GM10266 (cell line): ENCODE data around the gene OPA1.

Experiments
- DNase-seq: peaks from one replicate; pipeline ENCODE4 v3.0.0; 2012; ENCODE audit errors: extremely low spot score
- CTCF ChIP-seq: IDR thresholded peaks from 2 replicates; pipeline ENCODE4 v1.5.1; 2012; ENCODE audit warnings: mild to moderate bottlenecking, low read depth; ENCODE audit not compliant: control insufficient read depth, insufficient read depth; ENCODE audit errors: missing control alignments

The OPA1 gene

GRCh38 chr3:193660698-193661411 lies 67.8 kb downstream of the OPA1 start:
- no peak for TF ChIP-seq CTCF
- DNase-seq, result no peak

- no peak for TF ChIP-seq CTCF
These were observed 69.8 kb downstream of the OPA1 start for GRCh38 chr3:193662757-193663322.

GRCh38 chr3:193665370-193665989 lies 72.5 kb downstream of the OPA1 start:
- no peak for DNase-seq
- peak; percentile 28 for TF ChIP-seq CTCF

More at GRCh38 chr3:193662757-193663322, 69.8 kb downstream of the OPA1 start:
- DNase-seq, result no peak

GRCh38 chr3:193673845-193674244 lies 80.8 kb downstream of the OPA1 start:
- TF ChIP-seq CTCF, result no peak
- DNase-seq, result no peak

GRCh38 chr3:193674714-193675113 lies 81.7 kb downstream of the OPA1 start:
- no peak for DNase-seq
- TF ChIP-seq CTCF, result no peak

- no peak for DNase-seq
- no peak for TF ChIP-seq CTCF
These were observed 84.7 kb downstream of the OPA1 start for GRCh38 chr3:193677734-193678133.

GRCh38 chr3:193680220-193680619 lies 87.2 kb downstream of the OPA1 start:
- TF ChIP-seq CTCF, result no peak
- no peak for DNase-seq
